ENCODE results near the gene MAST4.

MAST4 gene

GRCh38 chr5:67005737-67006499, 409.7 kb downstream of the MAST4 start:
- Histone ChIP-seq H3K9me3 (ENCODE audit: control insufficient read depth, insufficient read depth, low read length) (no peaks in the 10 kb centered on the region), H3K9ac (ENCODE audit: low read depth, low read length) (no peak overlapping the region), H3K27me3 (ENCODE audit: control insufficient read depth, insufficient read depth, low read length) (peaks cover 7% of the 10 kb centered on the region; the same call in 1 of the 2 replicates), H3K4me3 (ENCODE audit: low read depth, low read length) (peak overlapping the region; percentile 93; the same call in 1 of the 2 replicates), H3K36me3 (ENCODE audit: control insufficient read depth, insufficient read depth, low read length) (no peaks in the 10 kb centered on the region), H3K4me1 (ENCODE audit: control insufficient read depth, insufficient read depth, low read length) (peaks cover 20% of the 10 kb centered on the region), H3K27ac (ENCODE audit: low read depth, low read length) (no peak overlapping the region)

GRCh38 chr5:67006500-67006848, 410.3 kb downstream of the MAST4 start:
- no peak overlapping the region for H3K9ac ChIP-seq (ENCODE audit: low read depth, low read length)
- no peak overlapping the region for H3K4me3 ChIP-seq (ENCODE audit: low read depth, low read length)
- H3K36me3 ChIP-seq (ENCODE audit: control insufficient read depth, insufficient read depth, low read length) = no peaks in the 10 kb centered on the region
- H3K4me1 ChIP-seq (ENCODE audit: control insufficient read depth, insufficient read depth, low read length) = peaks cover 26% of the 10 kb centered on the region
- no peak overlapping the region for H3K27ac ChIP-seq (ENCODE audit: low read depth, low read length)
- peaks cover 7% of the 10 kb centered on the region; the same call in 1 of the 2 replicates for H3K27me3 ChIP-seq (ENCODE audit: control insufficient read depth, insufficient read depth, low read length)
- H3K9me3 ChIP-seq (ENCODE audit: control insufficient read depth, insufficient read depth, low read length) = no peaks in the 10 kb centered on the region

GRCh38 chr5:67009028-67009427, 412.8 kb downstream of the MAST4 start:
- H3K9ac ChIP-seq (ENCODE audit: low read depth, low read length) = no peak overlapping the region
- no peak overlapping the region for H3K27ac ChIP-seq (ENCODE audit: low read depth, low read length)
- peaks cover 7% of the 10 kb centered on the region; the same call in 1 of the 2 replicates for H3K27me3 ChIP-seq (ENCODE audit: control insufficient read depth, insufficient read depth, low read length)
- H3K9me3 ChIP-seq (ENCODE audit: control insufficient read depth, insufficient read depth, low read length) = no peaks in the 10 kb centered on the region
- peaks cover 21% of the 10 kb centered on the region for H3K4me1 ChIP-seq (ENCODE audit: control insufficient read depth, insufficient read depth, low read length)
- no peaks in the 10 kb centered on the region for H3K36me3 ChIP-seq (ENCODE audit: control insufficient read depth, insufficient read depth, low read length)
- H3K4me3 ChIP-seq (ENCODE audit: low read depth, low read length) = no peak overlapping the region

- Histone ChIP-seq H3K4me3 (ENCODE audit: low read depth, low read length) (no peak overlapping the region), H3K9me3 (ENCODE audit: control insufficient read depth, insufficient read depth, low read length) (no peaks in the 10 kb centered on the region), H3K4me1 (ENCODE audit: control insufficient read depth, insufficient read depth, low read length) (peaks cover 19% of the 10 kb centered on the region), H3K9ac (ENCODE audit: low read depth, low read length) (no peak overlapping the region), H3K27ac (ENCODE audit: low read depth, low read length) (no peak overlapping the region), H3K36me3 (ENCODE audit: control insufficient read depth, insufficient read depth, low read length) (no peaks in the 10 kb centered on the region), H3K27me3 (ENCODE audit: control insufficient read depth, insufficient read depth, low read length) (peaks cover 3% of the 10 kb centered on the region; the same call in 1 of the 2 replicates)
Observed at GRCh38 chr5:67010684-67011409, 414.7 kb downstream of the MAST4 start.

GRCh38 chr5:67011422-67011821, 415.2 kb downstream of the MAST4 start:
- Histone ChIP-seq H3K9me3 (ENCODE audit: control insufficient read depth, insufficient read depth, low read length) (no peaks in the 10 kb centered on the region), H3K27me3 (ENCODE audit: control insufficient read depth, insufficient read depth, low read length) (no peaks in the 10 kb centered on the region; the same call in 1 of the 2 replicates), H3K4me3 (ENCODE audit: low read depth, low read length) (no peak overlapping the region), H3K9ac (ENCODE audit: low read depth, low read length) (no peak overlapping the region), H3K4me1 (ENCODE audit: control insufficient read depth, insufficient read depth, low read length) (peaks cover 20% of the 10 kb centered on the region), H3K27ac (ENCODE audit: low read depth, low read length) (no peak overlapping the region), H3K36me3 (ENCODE audit: control insufficient read depth, insufficient read depth, low read length) (no peaks in the 10 kb centered on the region)

GRCh38 chr5:67012171-67012570, 416.0 kb downstream of the MAST4 start:
- Histone ChIP-seq H3K9me3 (ENCODE audit: control insufficient read depth, insufficient read depth, low read length) (no peaks in the 10 kb centered on the region), H3K27ac (ENCODE audit: low read depth, low read length) (no peak overlapping the region), H3K4me3 (ENCODE audit: low read depth, low read length) (no peak overlapping the region), H3K36me3 (ENCODE audit: control insufficient read depth, insufficient read depth, low read length) (no peaks in the 10 kb centered on the region), H3K4me1 (ENCODE audit: control insufficient read depth, insufficient read depth, low read length) (peaks cover 20% of the 10 kb centered on the region), H3K9ac (ENCODE audit: low read depth, low read length) (no peak overlapping the region), H3K27me3 (ENCODE audit: control insufficient read depth, insufficient read depth, low read length) (no peaks in the 10 kb centered on the region; the same call in 1 of the 2 replicates)

GRCh38 chr5:67013719-67014118, 417.5 kb downstream of the MAST4 start:
- Histone ChIP-seq H3K36me3 (ENCODE audit: control insufficient read depth, insufficient read depth, low read length) (no peaks in the 10 kb centered on the region), H3K9ac (ENCODE audit: low read depth, low read length) (no peak overlapping the region), H3K4me1 (ENCODE audit: control insufficient read depth, insufficient read depth, low read length) (peaks cover 20% of the 10 kb centered on the region), H3K9me3 (ENCODE audit: control insufficient read depth, insufficient read depth, low read length) (no peaks in the 10 kb centered on the region), H3K27me3 (ENCODE audit: control insufficient read depth, insufficient read depth, low read length) (no peaks in the 10 kb centered on the region; the same call in 1 of the 2 replicates), H3K27ac (ENCODE audit: low read depth, low read length) (no peak overlapping the region), H3K4me3 (ENCODE audit: low read depth, low read length) (no peak overlapping the region)

GRCh38 chr5:67014191-67014590, 418.0 kb downstream of the MAST4 start:
- H3K27ac ChIP-seq (ENCODE audit: low read depth, low read length) = no peak overlapping the region
- no peaks in the 10 kb centered on the region for H3K9me3 ChIP-seq (ENCODE audit: control insufficient read depth, insufficient read depth, low read length)
- H3K4me1 ChIP-seq (ENCODE audit: control insufficient read depth, insufficient read depth, low read length) = peaks cover 20% of the 10 kb centered on the region
- no peaks in the 10 kb centered on the region for H3K36me3 ChIP-seq (ENCODE audit: control insufficient read depth, insufficient read depth, low read length)
- H3K9ac ChIP-seq (ENCODE audit: low read depth, low read length) = no peak overlapping the region
- H3K4me3 ChIP-seq (ENCODE audit: low read depth, low read length) = no peak overlapping the region
- no peaks in the 10 kb centered on the region; the same call in 1 of the 2 replicates for H3K27me3 ChIP-seq (ENCODE audit: control insufficient read depth, insufficient read depth, low read length)

GRCh38 chr5:67014957-67015400, 418.8 kb downstream of the MAST4 start:
- Histone ChIP-seq H3K27me3 (ENCODE audit: control insufficient read depth, insufficient read depth, low read length) (no peaks in the 10 kb centered on the region; the same call in 1 of the 2 replicates), H3K27ac (ENCODE audit: low read depth, low read length) (peak overlapping the region; percentile 28), H3K9me3 (ENCODE audit: control insufficient read depth, insufficient read depth, low read length) (no peaks in the 10 kb centered on the region), H3K36me3 (ENCODE audit: control insufficient read depth, insufficient read depth, low read length) (no peaks in the 10 kb centered on the region), H3K9ac (ENCODE audit: low read depth, low read length) (no peak overlapping the region), H3K4me1 (ENCODE audit: control insufficient read depth, insufficient read depth, low read length) (peaks cover 20% of the 10 kb centered on the region), H3K4me3 (ENCODE audit: low read depth, low read length) (no peak overlapping the region)

- Histone ChIP-seq H3K4me3 (ENCODE audit: low read depth, low read length) (no peak overlapping the region), H3K27me3 (ENCODE audit: control insufficient read depth, insufficient read depth, low read length) (no peaks in the 10 kb centered on the region; the same call in 1 of the 2 replicates), H3K4me1 (ENCODE audit: control insufficient read depth, insufficient read depth, low read length) (peaks cover 20% of the 10 kb centered on the region), H3K27ac (ENCODE audit: low read depth, low read length) (peak overlapping the region; percentile 29), H3K36me3 (ENCODE audit: control insufficient read depth, insufficient read depth, low read length) (no peaks in the 10 kb centered on the region), H3K9me3 (ENCODE audit: control insufficient read depth, insufficient read depth, low read length) (no peaks in the 10 kb centered on the region), H3K9ac (ENCODE audit: low read depth, low read length) (no peak overlapping the region)
Observed at GRCh38 chr5:67015541-67016191, 419.5 kb downstream of the MAST4 start.
